ENCODE data around the gene SLC25A30. TPM values are rescaled to one million over a fixed set of nuclear protein-coding genes. Genes with fewer than 3 reads are reported as not detected.

Gene SLC25A30
- total RNA-seq, 1 donor from 2014 or later = 6.8 TPM

- no peaks in the 10 kb centered on the region for H3K79me2 ChIP-seq (ENCODE audit: low read depth)
- H3K36me3 ChIP-seq = no peaks in the 10 kb centered on the region
- no peak for DNase-seq (ENCODE audit: low spot score)
- H3K9ac ChIP-seq = no peak overlapping the region
- H3K4me2 ChIP-seq = no peak overlapping the region
- no peaks in the 10 kb centered on the region for H3K9me3 ChIP-seq (ENCODE audit: low read depth)
- no peak overlapping the region for H2AFZ ChIP-seq (replicated peaks)
- H3K4me3 Mint-ChIP-seq = no peak overlapping the region
- no peak overlapping the region for H3K27ac Mint-ChIP-seq
- H3K9me3 Mint-ChIP-seq = no peaks in the 10 kb centered on the region
- no peak overlapping the region for H3K4me3 ChIP-seq
- H3K36me3 Mint-ChIP-seq = peaks cover 22% of the 10 kb centered on the region
- H3K27ac ChIP-seq = no peak overlapping the region
- H3K27me3 Mint-ChIP-seq (ENCODE audit: insufficient read depth, low read depth) = peaks cover 2% of the 10 kb centered on the region
- H3K4me1 ChIP-seq = no peaks in the 10 kb centered on the region
- no peaks in the 10 kb centered on the region for H3K4me1 Mint-ChIP-seq
- TF ChIP-seq EZH2phosphoT487 (IDR thresholded peaks at IDR 0.05) = no peak
- no peak for TF ChIP-seq EZH2 (IDR thresholded peaks at IDR 0.05)
- TF ChIP-seq CTCF (IDR thresholded peaks at IDR 0.05) = no peak
- no peaks in the 10 kb centered on the region for H4K20me1 ChIP-seq (ENCODE audit: low read depth)
- H3K27me3 ChIP-seq = no peaks in the 10 kb centered on the region
- H3F3A ChIP-seq (ENCODE audit: low read depth) = no peaks in the 10 kb centered on the region
Observed at GRCh38 chr13:45401314-45401713, 16.9 kb downstream of the SLC25A30 start.

- Mint-ChIP-seq H3K9me3 (no peaks in the 10 kb centered on the region), H3K27me3 (ENCODE audit: insufficient read depth, low read depth) (peaks cover 2% of the 10 kb centered on the region), H3K27ac (no peak overlapping the region), H3K4me3 (no peak overlapping the region), H3K4me1 (no peaks in the 10 kb centered on the region), H3K36me3 (peaks cover 21% of the 10 kb centered on the region)
- no peaks in the 10 kb centered on the region for H4K20me1 ChIP-seq (ENCODE audit: low read depth)
- no peaks in the 10 kb centered on the region for H3K27me3 ChIP-seq
- no peaks in the 10 kb centered on the region for H3F3A ChIP-seq (ENCODE audit: low read depth)
- peaks cover 5% of the 10 kb centered on the region for H3K4me1 ChIP-seq
- H3K4me3 ChIP-seq = no peak overlapping the region
- no peak for TF ChIP-seq EZH2phosphoT487 (IDR thresholded peaks at IDR 0.05)
- TF ChIP-seq EZH2 (IDR thresholded peaks at IDR 0.05) = no peak
- TF ChIP-seq CTCF (IDR thresholded peaks at IDR 0.05) = no peak
- H3K27ac ChIP-seq = no peak overlapping the region
- H3K36me3 ChIP-seq = no peaks in the 10 kb centered on the region
- H3K79me2 ChIP-seq (ENCODE audit: low read depth) = no peaks in the 10 kb centered on the region
- no peak for DNase-seq (ENCODE audit: low spot score)
- no peak overlapping the region for H3K4me2 ChIP-seq
- no peak overlapping the region for H2AFZ ChIP-seq (replicated peaks)
- no peaks in the 10 kb centered on the region for H3K9me3 ChIP-seq (ENCODE audit: low read depth)
- no peak overlapping the region for H3K9ac ChIP-seq
Observed at GRCh38 chr13:45398877-45399276, 19.3 kb downstream of the SLC25A30 start.

DNA sequence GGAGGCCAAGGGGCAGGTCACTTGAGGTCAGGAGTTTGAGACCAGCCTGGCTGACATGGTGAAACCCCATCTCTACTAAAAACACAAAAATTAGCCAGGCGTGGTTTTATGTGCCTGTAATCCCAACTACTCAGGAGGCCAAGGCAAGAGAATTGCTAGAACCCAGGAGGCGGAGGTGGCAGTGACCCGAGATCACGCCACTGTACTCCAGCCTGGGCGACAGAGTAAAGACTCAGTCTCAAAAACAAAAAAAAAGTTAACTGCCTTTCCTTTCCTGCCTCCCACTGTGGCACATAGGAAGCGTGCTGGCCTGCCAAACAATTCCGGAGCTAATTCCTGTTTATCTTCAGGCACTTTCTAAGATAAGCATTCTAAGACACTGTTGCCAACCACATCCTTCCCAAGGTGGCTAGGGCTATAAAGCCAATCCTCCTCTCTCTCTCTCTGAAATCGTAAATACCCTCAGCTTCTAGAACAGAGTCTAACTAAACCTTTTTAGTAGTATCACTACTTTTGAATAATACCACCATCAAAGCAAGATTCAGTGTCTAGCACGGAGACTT lies 21.6 kb downstream of the SLC25A30 start:
- TF ChIP-seq EZH2phosphoT487 (IDR thresholded peaks at IDR 0.05) (no peak), CTCF (IDR thresholded peaks at IDR 0.05) (no peak), EZH2 (IDR thresholded peaks at IDR 0.05) (no peak)
- Mint-ChIP-seq H3K9me3 (no peaks in the 10 kb centered on the region), H3K27ac (no peak overlapping the region), H3K36me3 (peaks cover 15% of the 10 kb centered on the region), H3K4me1 (no peaks in the 10 kb centered on the region), H3K4me3 (no peak overlapping the region), H3K27me3 (ENCODE audit: insufficient read depth, low read depth) (peaks cover 2% of the 10 kb centered on the region)
- H3K36me3 ChIP-seq = no peaks in the 10 kb centered on the region
- H3K9ac ChIP-seq = no peak overlapping the region
- no peak overlapping the region for H2AFZ ChIP-seq (replicated peaks)
- no peak overlapping the region for H3K4me3 ChIP-seq
- no peaks in the 10 kb centered on the region for H3K27me3 ChIP-seq
- H3K27ac ChIP-seq = no peak overlapping the region
- H3K79me2 ChIP-seq (ENCODE audit: low read depth) = no peaks in the 10 kb centered on the region
- no peaks in the 10 kb centered on the region for H3F3A ChIP-seq (ENCODE audit: low read depth)
- no peak overlapping the region for H3K4me2 ChIP-seq
- H4K20me1 ChIP-seq (ENCODE audit: low read depth) = no peaks in the 10 kb centered on the region
- peaks cover 5% of the 10 kb centered on the region for H3K4me1 ChIP-seq
- DNase-seq (ENCODE audit: low spot score) = no peak
- no peaks in the 10 kb centered on the region for H3K9me3 ChIP-seq (ENCODE audit: low read depth)
